ENCODE results near the gene REL.

REL gene

GRCh38 chr2:60945341-60945740 lies 64.0 kb downstream of the REL start:
- Histone ChIP-seq H3K36me3 (ENCODE audit: low read length) (peaks cover 26% of the 10 kb centered on the region), H3K4me3 (ENCODE audit: insufficient read depth, low read length, poor library complexity, severe bottlenecking) (no peak overlapping the region), H3K27me3 (ENCODE audit: low read length) (no peaks in the 10 kb centered on the region), H3K9ac (ENCODE audit: low read length) (no peak overlapping the region), H3K4me2 (ENCODE audit: low read depth, low read length, poor library complexity, severe bottlenecking) (no peak overlapping the region), H3F3A (ENCODE audit: insufficient read depth) (peaks cover 67% of the 10 kb centered on the region), H3K9me2 (replicated peaks; ENCODE audit: insufficient read depth, low read length) (no peaks in the 10 kb centered on the region), H4K20me1 (ENCODE audit: low read depth, low read length) (no peaks in the 10 kb centered on the region), H3K27ac (ENCODE audit: low read depth, low read length) (peak overlapping the region; percentile 36), H3K9me3 (ENCODE audit: insufficient read depth, low read length) (no peaks in the 10 kb centered on the region), H3K79me2 (ENCODE audit: insufficient read depth, low read length) (no peaks in the 10 kb centered on the region), H2AFZ (ENCODE audit: low read depth, low read length, severe bottlenecking) (no peak overlapping the region)
- TF ChIP-seq CTCF (IDR thresholded peaks at IDR 0.05; ENCODE audit: insufficient read depth, low read length, poor library complexity, severe bottlenecking), result no peak
- no peak for TF ChIP-seq EZH2phosphoT487 (conservative IDR thresholded peaks at IDR 0.05; ENCODE audit: low read length)

- Histone ChIP-seq H3K27ac (ENCODE audit: low read depth, low read length) (no peak overlapping the region), H4K20me1 (ENCODE audit: low read depth, low read length) (no peaks in the 10 kb centered on the region), H3K36me3 (ENCODE audit: low read length) (peaks cover 15% of the 10 kb centered on the region; the same call in 1 of the 2 replicates), H3F3A (ENCODE audit: insufficient read depth) (peaks cover 52% of the 10 kb centered on the region), H3K79me2 (ENCODE audit: insufficient read depth, low read length) (no peaks in the 10 kb centered on the region), H2AFZ (ENCODE audit: low read depth, low read length, severe bottlenecking) (no peak overlapping the region), H3K9me3 (ENCODE audit: insufficient read depth, low read length) (no peaks in the 10 kb centered on the region), H3K4me3 (ENCODE audit: insufficient read depth, low read length, poor library complexity, severe bottlenecking) (no peak overlapping the region), H3K9me2 (replicated peaks; ENCODE audit: insufficient read depth, low read length) (no peaks in the 10 kb centered on the region), H3K9ac (ENCODE audit: low read length) (no peak overlapping the region), H3K27me3 (ENCODE audit: low read length) (no peaks in the 10 kb centered on the region), H3K4me2 (ENCODE audit: low read depth, low read length, poor library complexity, severe bottlenecking) (no peak overlapping the region)
- no peak for TF ChIP-seq CTCF (IDR thresholded peaks at IDR 0.05; ENCODE audit: insufficient read depth, low read length, poor library complexity, severe bottlenecking)
- TF ChIP-seq EZH2phosphoT487 (conservative IDR thresholded peaks at IDR 0.05; ENCODE audit: low read length), result no peak
These were observed 65.7 kb downstream of the REL start for GRCh38 chr2:60947056-60947455.

- TF ChIP-seq CTCF (IDR thresholded peaks at IDR 0.05; ENCODE audit: insufficient read depth, low read length, poor library complexity, severe bottlenecking) (no peak), EZH2phosphoT487 (conservative IDR thresholded peaks at IDR 0.05; ENCODE audit: low read length) (no peak)
- H2AFZ ChIP-seq (ENCODE audit: low read depth, low read length, severe bottlenecking), result no peak overlapping the region
These were observed 66.8 kb downstream of the REL start for GRCh38 chr2:60948161-60948560.

More at GRCh38 chr2:60948161-60948560, 66.8 kb downstream of the REL start:
- Histone ChIP-seq H3K79me2 (ENCODE audit: insufficient read depth, low read length) (no peaks in the 10 kb centered on the region), H3K9ac (ENCODE audit: low read length) (no peak overlapping the region), H3K27me3 (ENCODE audit: low read length) (no peaks in the 10 kb centered on the region), H3K4me2 (ENCODE audit: low read depth, low read length, poor library complexity, severe bottlenecking) (no peak overlapping the region), H3K9me3 (ENCODE audit: insufficient read depth, low read length) (no peaks in the 10 kb centered on the region), H3F3A (ENCODE audit: insufficient read depth) (peaks cover 46% of the 10 kb centered on the region), H4K20me1 (ENCODE audit: low read depth, low read length) (no peaks in the 10 kb centered on the region), H3K27ac (ENCODE audit: low read depth, low read length) (no peak overlapping the region), H3K9me2 (replicated peaks; ENCODE audit: insufficient read depth, low read length) (no peaks in the 10 kb centered on the region), H3K4me3 (ENCODE audit: insufficient read depth, low read length, poor library complexity, severe bottlenecking) (no peak overlapping the region), H3K36me3 (ENCODE audit: low read length) (peaks cover 17% of the 10 kb centered on the region)
